PFSK-1 (cell line): ENCODE results near the gene SGPL1.

Source experiments
- POLR2AphosphoS5 ChIP-seq: IDR thresholded peaks from 2 replicates; pipeline ENCODE4 v1.6.1; 2012; ENCODE audit warnings: low read depth, mild to moderate bottlenecking, control low read depth, low read length, moderate library complexity
- TAF1 ChIP-seq: IDR thresholded peaks from 2 replicates; pipeline ENCODE4 v1.6.1; 2012; ENCODE audit warnings: low read length, control low read depth, borderline replicate concordance; ENCODE audit not compliant: insufficient read depth

DNA sequence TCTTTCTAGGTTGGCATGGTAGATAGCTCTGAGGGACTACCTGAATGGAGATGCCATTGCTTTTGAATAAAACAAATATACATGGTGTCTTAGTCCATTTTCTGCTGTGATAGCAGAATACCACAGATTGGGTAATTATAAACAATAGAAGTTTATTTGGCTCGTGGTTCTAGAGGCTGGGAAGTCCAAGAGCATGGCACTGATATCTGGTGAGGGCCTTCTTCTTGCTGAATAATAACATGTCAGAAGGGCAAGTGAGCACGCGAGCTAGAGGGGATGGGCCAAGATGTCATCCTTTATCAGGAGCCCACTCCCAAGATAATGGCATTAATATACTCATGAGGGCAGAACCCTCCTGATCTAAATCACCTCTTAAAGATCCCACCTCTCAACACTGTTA is 21.9 kb downstream of the SGPL1 start:
- TF ChIP-seq POLR2AphosphoS5, result no peak
- TF ChIP-seq TAF1, result no peak
